A673 (cell line): ENCODE data around the gene BACH1.

Experiments used
- EZH2 ChIP-seq: fragments of 200-600 bp; sonication (generic); IDR thresholded peaks from 2 replicates; pipeline ENCODE4 v1.6.1; 2017; ENCODE audit warnings: borderline replicate concordance, low read depth, mild to moderate bottlenecking, mixed read lengths, antibody characterized with exemption, low read length; ENCODE audit not compliant: poor library complexity, severe bottlenecking
- TF ChIP-seq, protein P1 (sequence below): fragments of 300-800, 200-600 bp; sonication (generic); conservative IDR thresholded peaks from 2 replicates; pipeline ENCODE4 v1.5.1; 2017; ENCODE audit warnings: low read depth, mild to moderate bottlenecking, antibody characterized with exemption, low read length, moderate library complexity, mixed read lengths

DNA sequence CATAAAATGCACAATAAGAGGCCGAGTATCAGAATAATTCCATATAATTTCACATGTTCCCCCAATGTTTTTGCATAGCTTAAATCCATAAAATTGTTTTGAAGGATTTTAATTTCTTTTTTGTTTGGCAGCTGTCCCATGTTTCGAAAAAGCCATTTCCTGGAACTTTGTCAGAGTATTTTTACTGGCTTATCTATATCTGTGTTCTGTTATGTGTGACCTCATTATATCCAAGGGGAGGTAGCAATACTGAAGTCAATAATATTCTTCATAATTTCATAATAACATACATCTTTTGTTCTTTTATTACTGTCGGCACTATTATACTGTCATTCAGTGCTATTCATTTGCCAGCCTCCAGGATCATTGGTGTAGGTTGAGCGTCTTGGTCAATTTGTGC, 9.4 kb upstream of the BACH1 start:
- TF ChIP-seq, protein P1, sequence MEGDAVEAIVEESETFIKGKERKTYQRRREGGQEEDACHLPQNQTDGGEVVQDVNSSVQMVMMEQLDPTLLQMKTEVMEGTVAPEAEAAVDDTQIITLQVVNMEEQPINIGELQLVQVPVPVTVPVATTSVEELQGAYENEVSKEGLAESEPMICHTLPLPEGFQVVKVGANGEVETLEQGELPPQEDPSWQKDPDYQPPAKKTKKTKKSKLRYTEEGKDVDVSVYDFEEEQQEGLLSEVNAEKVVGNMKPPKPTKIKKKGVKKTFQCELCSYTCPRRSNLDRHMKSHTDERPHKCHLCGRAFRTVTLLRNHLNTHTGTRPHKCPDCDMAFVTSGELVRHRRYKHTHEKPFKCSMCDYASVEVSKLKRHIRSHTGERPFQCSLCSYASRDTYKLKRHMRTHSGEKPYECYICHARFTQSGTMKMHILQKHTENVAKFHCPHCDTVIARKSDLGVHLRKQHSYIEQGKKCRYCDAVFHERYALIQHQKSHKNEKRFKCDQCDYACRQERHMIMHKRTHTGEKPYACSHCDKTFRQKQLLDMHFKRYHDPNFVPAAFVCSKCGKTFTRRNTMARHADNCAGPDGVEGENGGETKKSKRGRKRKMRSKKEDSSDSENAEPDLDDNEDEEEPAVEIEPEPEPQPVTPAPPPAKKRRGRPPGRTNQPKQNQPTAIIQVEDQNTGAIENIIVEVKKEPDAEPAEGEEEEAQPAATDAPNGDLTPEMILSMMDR: no peak
- TF ChIP-seq EZH2: no peak
